ENCODE data around the gene PPID. TPM values are rescaled to one million over a fixed set of nuclear protein-coding genes. Genes with fewer than 3 reads are reported as not detected.
A peak's percentile ranks its signal among the peaks of the same experiment; 100 is the strongest.
"Not testable (repeated sequence)": the region's sequence is repeated elsewhere in the genome, so short reads cannot be mapped to it uniquely, and the experiment has no call there.

PPID gene
- polyA plus RNA-seq, 1 donor, result 87.5 TPM

DNA sequence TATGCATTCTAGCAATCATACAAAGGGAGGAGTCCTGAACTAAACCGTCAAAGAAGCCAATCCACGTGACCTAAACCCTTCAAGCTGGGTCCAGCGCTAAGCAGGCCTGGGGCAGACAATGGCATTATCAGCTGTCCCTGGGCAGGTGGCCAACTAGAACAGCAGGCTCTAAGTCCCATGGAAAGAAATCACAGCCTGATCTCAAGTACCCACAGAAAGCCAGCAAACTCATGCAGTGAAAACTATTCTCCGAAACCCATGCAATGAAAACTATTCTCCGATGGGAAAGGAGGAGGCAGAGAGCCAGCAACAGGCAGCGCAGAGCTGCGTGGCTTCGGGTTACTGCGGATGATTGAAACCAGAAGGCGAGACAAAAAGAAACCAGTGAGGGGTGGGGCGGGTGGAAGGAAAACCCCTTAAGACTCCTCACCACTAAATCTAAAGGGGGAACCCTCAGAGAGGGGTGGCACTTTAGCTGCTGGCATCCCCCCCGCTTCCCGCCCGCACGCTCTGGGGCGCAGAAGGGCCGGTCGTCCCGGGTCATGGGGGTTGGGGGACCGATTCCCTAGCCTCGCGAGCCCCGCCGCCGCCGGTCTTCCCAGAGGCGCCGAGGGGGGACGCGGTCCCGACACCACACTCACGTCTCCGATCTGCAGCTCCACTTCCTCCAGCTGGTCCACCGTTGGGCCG, 52.1 kb downstream of the PPID start:
- no CpG with 5 or more reads among the region's 35 CpGs for WGBS (ENCODE audit: insufficient coverage, low lambda C conversion rate)
- Histone ChIP-seq H3K27ac (ENCODE audit: low read length) (peak overlapping the region; percentile 96), H3K4me1 (ENCODE audit: control insufficient read depth, insufficient read depth, low read length) (peaks cover 6% of the 10 kb centered on the region), H3K36me3 (ENCODE audit: control insufficient read depth, insufficient read depth, low read length) (peaks cover 2% of the 10 kb centered on the region), H3K9me3 (ENCODE audit: control insufficient read depth, low read depth, low read length) (no peaks in the 10 kb centered on the region), H3K4me3 (ENCODE audit: low read length) (peak overlapping the region; percentile 92), H3K27me3 (ENCODE audit: control insufficient read depth, insufficient read depth, low read length) (no peaks in the 10 kb centered on the region)
- peak; percentile 63 to 85 for DNase-seq

DNA sequence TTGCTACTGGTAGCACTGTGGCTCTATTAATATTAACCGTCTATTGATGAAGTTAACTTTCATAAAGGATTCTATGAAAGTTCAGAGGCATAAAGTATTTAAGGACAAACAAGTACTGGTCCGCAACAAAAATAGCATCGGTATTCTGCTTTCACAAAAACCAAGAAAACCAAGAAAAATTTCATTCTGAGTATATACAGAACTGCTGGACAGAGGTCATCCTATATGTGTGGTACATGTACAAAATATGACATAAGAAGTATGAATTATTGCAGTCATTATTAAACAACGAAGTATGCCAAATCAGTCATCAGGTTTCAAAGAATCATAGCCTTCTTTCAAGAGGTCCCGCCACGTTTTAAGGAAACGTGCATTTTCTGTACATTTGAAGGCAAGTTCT, 53.9 kb downstream of the PPID start:
- H3K27me3 ChIP-seq (ENCODE audit: control insufficient read depth, insufficient read depth, low read length), result no peaks in the 10 kb centered on the region
- no peak overlapping the region for H3K27ac ChIP-seq (ENCODE audit: low read length)
- H3K4me3 ChIP-seq (ENCODE audit: low read length), result no peak overlapping the region
- WGBS (ENCODE audit: insufficient coverage, low lambda C conversion rate), result 95% methylated on average over 4 of the region's 7 CpGs
- no peak for DNase-seq
- peaks cover 2% of the 10 kb centered on the region for H3K36me3 ChIP-seq (ENCODE audit: control insufficient read depth, insufficient read depth, low read length)
- peaks cover 6% of the 10 kb centered on the region for H3K4me1 ChIP-seq (ENCODE audit: control insufficient read depth, insufficient read depth, low read length)
- H3K9me3 ChIP-seq (ENCODE audit: control insufficient read depth, low read depth, low read length), result peaks cover 4% of the 10 kb centered on the region

DNA sequence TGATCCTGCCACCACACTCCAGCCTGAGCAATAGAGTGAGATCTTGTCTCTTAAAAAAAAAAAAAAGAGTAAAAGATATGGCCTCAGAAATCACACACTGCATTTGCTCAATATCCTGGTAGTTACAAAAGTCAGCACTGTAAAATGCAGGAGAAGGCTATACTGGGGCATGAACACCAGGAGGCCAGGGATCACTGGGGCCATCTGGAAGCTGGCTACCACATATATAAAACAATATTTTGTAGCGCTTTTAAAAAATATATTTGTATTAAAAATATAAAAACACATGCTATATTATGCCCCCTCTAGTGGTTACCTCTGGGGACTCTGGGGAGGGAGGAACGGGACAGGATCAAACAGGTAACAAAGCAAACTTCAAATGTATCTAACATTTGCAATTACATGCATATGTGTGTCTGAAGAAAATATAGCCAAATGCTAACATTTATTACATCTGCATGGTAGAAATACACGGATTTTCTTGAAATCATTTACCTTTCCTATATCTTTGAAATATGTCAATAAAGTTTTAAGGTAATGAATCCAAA, 55.5 kb downstream of the PPID start:
- Histone ChIP-seq H3K36me3 (ENCODE audit: control insufficient read depth, insufficient read depth, low read length) (peaks cover 2% of the 10 kb centered on the region), H3K9me3 (ENCODE audit: control insufficient read depth, low read depth, low read length) (peaks cover 4% of the 10 kb centered on the region), H3K4me3 (ENCODE audit: low read length) (no peak overlapping the region), H3K4me1 (ENCODE audit: control insufficient read depth, insufficient read depth, low read length) (peaks cover 6% of the 10 kb centered on the region), H3K27ac (ENCODE audit: low read length) (no peak overlapping the region), H3K27me3 (ENCODE audit: control insufficient read depth, insufficient read depth, low read length) (no peaks in the 10 kb centered on the region)
- 50% methylated on average over 1 of the region's 3 CpGs for WGBS (ENCODE audit: insufficient coverage, low lambda C conversion rate)
- DNase-seq, result peak; percentile 42 to 46

DNA sequence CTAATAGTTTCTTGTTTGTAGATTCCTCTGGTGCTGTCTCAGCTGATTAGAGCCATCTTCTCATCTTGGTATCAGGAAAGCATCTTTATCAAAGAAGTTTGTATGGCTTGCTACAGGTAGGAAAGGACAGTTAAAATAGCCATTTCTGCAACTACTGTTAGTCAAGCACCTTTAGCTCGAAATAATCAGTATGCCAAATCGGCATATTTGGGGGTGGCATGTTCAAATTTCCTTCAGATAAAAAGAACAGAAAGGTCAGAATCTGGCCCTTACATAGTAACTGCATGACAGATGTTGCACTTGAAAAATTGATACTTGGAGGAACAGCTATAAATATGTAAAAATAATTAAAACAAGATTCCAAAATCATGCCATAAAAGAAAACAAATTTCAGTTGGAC, 56.3 kb downstream of the PPID start:
- no peak overlapping the region for H3K27ac ChIP-seq (ENCODE audit: low read length)
- DNase-seq, result no peak
- H3K4me3 ChIP-seq (ENCODE audit: low read length), result no peak overlapping the region
- H3K36me3 ChIP-seq (ENCODE audit: control insufficient read depth, insufficient read depth, low read length), result peaks cover 2% of the 10 kb centered on the region
- peaks cover 4% of the 10 kb centered on the region for H3K9me3 ChIP-seq (ENCODE audit: control insufficient read depth, low read depth, low read length)
- no peaks in the 10 kb centered on the region for H3K27me3 ChIP-seq (ENCODE audit: control insufficient read depth, insufficient read depth, low read length)
- 100% methylated on average over 2 of the region's 2 CpGs for WGBS (ENCODE audit: insufficient coverage, low lambda C conversion rate)
- H3K4me1 ChIP-seq (ENCODE audit: control insufficient read depth, insufficient read depth, low read length), result peaks cover 6% of the 10 kb centered on the region

DNA sequence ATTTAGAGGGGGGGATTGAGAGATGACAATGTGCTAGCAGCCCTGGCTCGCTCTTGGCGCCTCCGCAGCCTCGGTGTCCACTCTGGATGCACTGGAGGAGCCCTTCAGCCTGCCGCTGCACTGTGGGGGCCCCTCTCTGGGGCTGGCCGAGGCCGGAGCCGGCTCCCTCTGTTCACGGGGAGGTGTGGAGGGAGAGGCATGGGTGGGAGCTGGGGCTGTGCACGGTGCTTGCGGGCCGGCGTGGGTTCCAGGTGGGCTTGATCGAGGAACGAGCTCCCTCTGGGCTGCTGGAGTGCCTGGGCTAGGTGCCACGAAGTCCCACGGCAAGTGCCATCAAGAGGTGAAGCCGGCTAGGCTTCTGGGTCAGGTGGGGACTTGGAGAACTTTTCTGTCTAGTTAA, 58.4 kb downstream of the PPID start:
- DNase-seq, result no peak
- H3K27ac ChIP-seq (ENCODE audit: low read length), result no peak overlapping the region
- no peaks in the 10 kb centered on the region for H3K4me1 ChIP-seq (ENCODE audit: control insufficient read depth, insufficient read depth, low read length)
- no peaks in the 10 kb centered on the region for H3K27me3 ChIP-seq (ENCODE audit: control insufficient read depth, insufficient read depth, low read length)
- no peak overlapping the region for H3K4me3 ChIP-seq (ENCODE audit: low read length)
- no CpG with 5 or more reads among the region's 18 CpGs for WGBS (ENCODE audit: insufficient coverage, low lambda C conversion rate)
- peaks cover 4% of the 10 kb centered on the region for H3K9me3 ChIP-seq (ENCODE audit: control insufficient read depth, low read depth, low read length)
- H3K36me3 ChIP-seq (ENCODE audit: control insufficient read depth, insufficient read depth, low read length), result peaks cover 2% of the 10 kb centered on the region

DNA sequence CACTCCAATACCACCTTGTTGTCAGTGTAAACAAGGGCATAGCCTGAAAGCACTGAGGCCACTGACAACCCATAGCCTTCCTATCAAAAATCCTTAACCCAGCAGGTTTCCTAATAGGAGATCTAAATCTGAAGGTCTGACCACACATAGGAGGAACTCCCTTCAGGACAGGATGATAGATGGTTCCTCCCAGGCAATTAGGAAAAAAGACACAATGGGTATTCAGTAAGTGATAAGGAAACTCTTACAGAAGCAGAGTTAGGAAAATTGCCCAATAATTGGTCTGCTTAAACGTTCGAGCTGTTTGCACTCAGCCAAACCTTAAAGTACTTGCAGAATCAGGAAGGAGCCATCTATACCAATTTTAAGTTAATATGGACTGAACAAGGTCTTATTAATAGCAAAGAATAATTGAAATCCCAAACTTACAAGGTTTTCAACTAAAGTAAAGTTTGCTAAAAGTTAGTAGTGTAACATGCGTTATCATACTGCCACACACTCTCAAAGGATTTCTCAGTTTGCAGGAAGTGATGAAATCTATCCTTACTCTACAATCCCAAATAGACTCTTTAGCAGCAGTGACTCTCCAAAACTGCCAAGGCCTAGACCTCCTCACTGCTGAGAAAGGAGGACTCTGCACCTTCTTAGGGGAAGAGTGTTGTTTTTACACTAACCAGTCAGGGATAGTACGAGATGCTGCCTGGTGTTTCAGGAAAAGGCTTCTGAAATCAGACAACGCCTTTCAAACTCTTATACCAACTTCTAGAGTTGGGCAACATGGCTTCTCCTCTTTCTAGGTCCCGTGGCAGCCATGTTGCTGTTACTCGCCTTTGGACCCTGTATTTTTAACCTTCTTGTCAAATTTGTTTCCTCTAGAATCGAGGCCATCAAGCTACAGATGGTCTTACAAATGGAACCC, 59.2 kb downstream of the PPID start:
- H3K27me3 ChIP-seq (ENCODE audit: control insufficient read depth, insufficient read depth, low read length); DNase-seq; H3K36me3 ChIP-seq (ENCODE audit: control insufficient read depth, insufficient read depth, low read length); H3K4me3 ChIP-seq (ENCODE audit: low read length); H3K27ac ChIP-seq (ENCODE audit: low read length); H3K9me3 ChIP-seq (ENCODE audit: control insufficient read depth, low read depth, low read length); H3K4me1 ChIP-seq (ENCODE audit: control insufficient read depth, insufficient read depth, low read length): not testable (repeated sequence)
- 67% methylated on average over 3 of the region's 8 CpGs for WGBS (ENCODE audit: insufficient coverage, low lambda C conversion rate)

DNA sequence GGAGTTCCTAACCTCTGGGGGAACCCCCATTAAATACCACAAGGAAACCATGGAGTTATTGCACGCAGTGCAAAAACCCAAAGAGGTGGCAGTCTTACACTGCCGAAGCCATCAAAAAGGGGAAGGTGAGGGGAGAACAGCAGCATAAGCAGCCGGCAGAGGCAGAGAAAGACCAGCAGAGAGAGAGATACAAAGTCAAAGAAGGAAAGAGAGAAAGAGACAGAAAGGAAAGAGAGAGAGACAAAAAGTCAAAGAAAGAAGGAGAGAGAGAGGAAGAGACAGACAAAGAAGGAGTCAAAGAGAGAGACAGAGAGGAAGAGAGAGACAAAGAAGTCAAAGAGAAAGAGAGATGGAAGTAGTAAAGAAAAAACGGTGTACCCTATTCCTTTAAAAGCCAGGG, 59.9 kb downstream of the PPID start:
- WGBS (ENCODE audit: insufficient coverage, low lambda C conversion rate), result 81% methylated on average over 2 of the region's 4 CpGs
- not testable (repeated sequence) for H3K9me3 ChIP-seq (ENCODE audit: control insufficient read depth, low read depth, low read length); H3K27me3 ChIP-seq (ENCODE audit: control insufficient read depth, insufficient read depth, low read length); H3K36me3 ChIP-seq (ENCODE audit: control insufficient read depth, insufficient read depth, low read length); H3K27ac ChIP-seq (ENCODE audit: low read length); H3K4me3 ChIP-seq (ENCODE audit: low read length); H3K4me1 ChIP-seq (ENCODE audit: control insufficient read depth, insufficient read depth, low read length); DNase-seq

Other genes starting within 250 kb of the PPID start
- gene RXFP1, start 201.5 kb downstream of the PPID start, polyA plus RNA-seq, result 0.43 TPM
- 10.4 TPM for gene C4orf46, start 51.5 kb downstream of the PPID start, polyA plus RNA-seq
- gene ETFDH, start 51.1 kb downstream of the PPID start, polyA plus RNA-seq, result 34.3 TPM
- 28.1 TPM for gene FNIP2, start 45.6 kb upstream of the PPID start, polyA plus RNA-seq